SIG-M5 treated with dmso at 0.1 percent for 504 hours (cell line): ENCODE data around the gene MCM7.

Source experiments
- DNase-seq: peaks from one replicate; lab custom pipeline; 2025; ENCODE audit not compliant: unreplicated experiment; lab: John Stamatoyannopoulos, UW

MCM7 gene

DNA sequence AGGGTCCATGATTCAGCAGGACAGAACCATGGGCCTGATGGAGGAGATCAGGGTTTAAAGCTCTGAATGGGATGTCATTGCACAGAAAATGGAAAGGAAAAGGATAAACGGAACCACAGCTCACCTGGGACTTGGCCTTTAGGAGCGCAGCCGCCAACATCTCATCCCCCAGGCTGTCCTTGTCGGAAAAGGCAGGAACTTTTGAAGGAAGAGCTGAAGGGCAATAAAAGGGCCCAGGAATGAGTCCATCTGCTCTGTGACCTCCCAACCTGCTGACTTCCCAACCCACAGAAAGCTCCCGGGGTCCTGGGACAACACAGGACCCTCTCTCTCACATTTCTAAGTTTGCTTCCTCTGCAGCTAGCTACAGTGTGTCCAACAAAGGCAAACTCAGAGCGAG is 25.8 kb downstream of the MCM7 start:
- no peak for DNase-seq

GRCh38 chr7:100074841-100075240 is 26.4 kb downstream of the MCM7 start:
- no peak for DNase-seq

DNA sequence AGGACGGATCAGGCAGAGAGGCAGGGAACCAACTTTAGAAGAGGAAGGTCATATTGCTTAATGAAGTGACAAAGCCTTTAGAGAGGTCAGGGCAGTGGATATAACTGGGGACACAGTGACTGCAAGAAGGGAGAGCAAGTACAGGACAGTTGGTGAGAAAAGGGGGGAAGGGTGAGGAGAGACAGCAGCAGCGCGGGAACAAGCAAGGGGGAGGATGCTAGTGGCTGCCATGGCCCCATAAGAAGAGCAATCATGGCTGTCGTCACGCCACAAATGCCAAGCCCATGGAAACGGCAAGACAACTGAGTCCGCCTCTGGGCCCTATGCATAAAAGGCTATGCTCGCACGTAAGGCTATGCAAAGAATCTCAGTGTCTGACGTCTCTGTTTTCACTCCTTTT is 28.7 kb downstream of the MCM7 start:
- DNase-seq, result no peak

DNA sequence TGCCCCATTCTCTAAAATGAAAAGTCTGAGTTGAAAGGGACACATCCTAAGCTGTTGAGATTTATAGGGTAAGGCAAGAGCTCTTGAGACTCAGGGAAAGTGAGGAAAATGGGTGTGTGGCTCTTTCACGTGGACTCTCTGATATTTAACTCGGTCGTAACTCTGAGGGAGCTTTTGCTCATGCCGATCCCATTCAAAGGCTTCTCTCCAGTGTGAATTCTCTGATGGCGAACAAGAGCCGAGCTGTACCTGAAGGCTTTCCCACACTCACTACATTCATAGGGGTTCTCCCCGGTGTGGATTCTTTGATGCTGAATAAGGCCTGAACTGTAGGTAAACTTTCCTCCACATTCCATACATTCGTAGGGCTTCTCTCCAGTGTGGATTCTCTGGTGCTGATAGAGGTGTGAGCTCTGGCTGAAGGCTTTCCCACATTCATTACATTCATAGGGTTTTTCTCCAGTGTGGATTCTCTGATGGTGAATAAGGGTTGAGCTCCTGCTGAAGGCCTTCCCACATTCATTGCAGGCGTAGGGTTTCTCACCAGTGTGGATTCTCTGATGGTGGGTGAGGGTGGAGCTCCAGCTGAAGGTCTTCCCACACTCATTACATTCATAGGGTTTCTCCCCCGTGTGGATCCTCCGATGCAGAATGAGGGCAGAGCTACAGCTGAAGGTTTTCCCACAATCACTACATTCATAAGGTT is 30.0 kb downstream of the MCM7 start:
- no peak for DNase-seq

DNA sequence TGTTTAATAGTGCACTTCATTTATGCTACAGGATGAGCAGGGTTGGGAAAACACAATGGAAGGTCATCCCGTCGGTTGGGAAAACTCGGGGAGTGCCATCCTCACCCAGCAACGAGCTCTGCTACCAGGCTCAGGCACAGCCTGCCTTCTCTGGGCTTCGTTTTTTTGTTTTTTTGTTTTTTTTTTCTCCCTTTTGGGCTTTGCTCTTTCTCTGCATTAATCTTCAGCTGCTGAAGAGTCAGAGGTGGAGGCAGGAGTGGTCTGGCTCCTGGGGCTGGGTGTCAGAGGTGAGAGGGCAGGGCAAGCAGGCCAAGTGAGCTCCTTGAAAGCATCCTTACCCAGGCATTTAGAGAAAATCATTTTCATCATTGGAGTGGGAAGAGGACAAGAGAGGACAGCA is 31.2 kb downstream of the MCM7 start:
- no peak for DNase-seq

DNA sequence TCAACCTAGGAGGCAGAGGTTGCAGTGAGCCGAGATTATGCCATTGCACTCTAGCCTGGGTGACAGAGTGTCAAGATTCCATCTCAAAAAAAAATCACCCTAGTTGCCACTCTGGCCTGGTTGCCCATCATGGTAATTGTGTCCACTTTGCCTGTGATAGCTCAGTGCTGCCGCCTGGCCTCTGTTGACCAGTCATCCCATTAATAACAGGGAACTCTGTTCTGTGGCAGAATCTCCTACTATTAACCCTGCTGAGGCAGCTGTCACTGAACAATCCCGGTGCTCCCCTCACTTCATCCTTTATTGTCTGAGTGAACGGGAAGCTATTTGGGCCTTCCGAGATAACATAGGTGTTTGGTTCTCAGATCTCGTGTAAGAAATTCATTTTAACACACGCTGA is 34.2 kb downstream of the MCM7 start:
- DNase-seq, result no peak

- no peak for DNase-seq
These were observed 35.6 kb downstream of the MCM7 start for GRCh38 chr7:100065452-100066186.

GRCh38 chr7:100064162-100064561 is 37.0 kb downstream of the MCM7 start:
- no peak for DNase-seq

DNA sequence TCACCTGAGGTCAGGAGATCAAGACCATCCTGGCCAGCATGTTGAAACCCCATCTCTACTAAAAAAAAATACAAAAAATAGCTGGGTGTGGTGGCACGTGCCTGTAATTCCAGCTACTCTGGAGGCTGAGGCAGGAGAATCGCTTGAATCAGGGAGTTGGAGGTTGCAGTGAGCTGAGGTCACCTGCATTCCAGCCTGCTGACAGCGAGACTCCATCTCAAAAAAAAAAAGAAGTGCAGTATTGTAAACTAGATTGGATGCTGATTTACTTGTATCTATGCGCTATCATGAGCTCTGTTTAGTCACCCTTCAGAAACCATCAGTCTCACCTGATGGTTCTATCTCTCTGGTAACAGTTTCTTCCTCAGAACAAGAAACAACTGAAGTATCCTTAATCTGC is 37.8 kb downstream of the MCM7 start:
- no peak for DNase-seq

DNA sequence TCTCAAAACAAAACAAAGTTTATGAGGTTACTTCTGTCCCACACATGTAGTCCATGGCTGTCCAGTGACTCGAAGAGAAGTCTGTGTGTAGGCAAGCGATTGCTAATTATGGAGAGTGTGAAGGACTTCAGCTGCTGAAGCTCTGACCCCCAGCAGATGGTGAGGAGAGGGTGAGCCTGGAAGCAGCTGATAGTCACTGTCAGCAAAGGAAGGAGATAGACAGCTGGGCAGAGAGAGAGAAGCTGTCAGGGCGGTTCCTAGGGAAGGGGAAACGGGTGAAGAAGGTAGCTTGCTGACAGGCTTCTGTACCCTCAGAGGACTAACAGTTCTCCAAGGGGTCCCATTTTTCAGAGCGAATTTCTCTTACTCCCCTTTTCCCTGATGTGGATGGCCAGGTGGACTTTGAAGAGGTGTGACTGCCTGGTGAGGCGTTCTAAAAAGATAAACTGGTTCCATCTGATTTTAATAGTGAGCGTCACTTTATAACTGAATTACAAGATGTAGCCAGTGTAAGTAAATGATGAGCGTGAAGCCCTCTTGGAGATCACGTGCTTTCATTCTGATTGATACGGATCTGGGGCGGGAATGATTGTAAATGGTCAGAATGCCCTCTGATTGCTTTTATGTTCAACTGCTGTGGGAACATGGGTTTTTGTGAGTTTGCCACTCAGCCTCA is 39.5 kb downstream of the MCM7 start:
- DNase-seq, result no peak

DNA sequence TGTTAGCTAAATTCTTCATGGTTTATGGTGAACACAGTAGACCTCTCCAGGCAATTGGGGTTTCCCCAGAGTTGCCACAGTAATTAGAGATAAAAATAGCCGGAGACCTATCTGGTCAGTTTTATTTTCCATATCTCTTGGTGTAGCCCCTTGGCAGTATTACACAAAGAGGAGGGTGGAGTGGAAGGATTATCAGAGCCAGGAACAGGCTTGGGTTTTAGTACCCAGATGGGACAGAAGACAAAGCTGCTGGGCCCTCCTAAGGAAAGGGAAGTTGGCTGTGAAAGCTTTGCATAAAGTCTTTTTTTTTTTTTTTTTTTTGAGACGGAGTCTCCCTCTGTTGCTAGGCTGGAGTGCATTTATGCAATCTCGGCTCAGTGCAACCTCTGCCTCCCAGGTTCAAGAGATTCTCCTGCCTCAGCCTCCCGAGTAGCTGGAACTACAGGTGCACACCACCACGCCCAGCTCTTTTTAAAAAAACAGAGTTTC is 41.9 kb downstream of the MCM7 start:
- DNase-seq, result no peak

DNA sequence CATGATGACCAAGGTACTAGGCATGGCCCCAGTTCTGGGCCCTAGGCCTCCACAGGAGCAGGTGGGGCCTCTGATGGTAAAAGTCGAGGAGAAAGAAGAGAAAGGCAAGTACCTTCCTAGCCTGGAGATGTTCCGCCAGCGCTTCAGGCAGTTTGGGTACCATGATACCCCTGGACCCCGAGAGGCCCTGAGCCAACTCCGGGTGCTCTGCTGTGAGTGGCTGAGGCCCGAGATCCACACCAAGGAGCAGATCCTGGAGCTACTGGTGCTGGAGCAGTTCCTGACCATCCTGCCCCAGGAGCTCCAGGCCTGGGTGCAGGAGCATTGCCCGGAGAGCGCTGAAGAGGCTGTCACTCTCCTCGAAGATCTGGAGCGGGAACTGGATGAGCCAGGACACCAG is 44.2 kb downstream of the MCM7 start:
- no peak for DNase-seq

GRCh38 chr7:100053215-100053614 is 48.0 kb downstream of the MCM7 start:
- DNase-seq, result peak; percentile 63

DNA sequence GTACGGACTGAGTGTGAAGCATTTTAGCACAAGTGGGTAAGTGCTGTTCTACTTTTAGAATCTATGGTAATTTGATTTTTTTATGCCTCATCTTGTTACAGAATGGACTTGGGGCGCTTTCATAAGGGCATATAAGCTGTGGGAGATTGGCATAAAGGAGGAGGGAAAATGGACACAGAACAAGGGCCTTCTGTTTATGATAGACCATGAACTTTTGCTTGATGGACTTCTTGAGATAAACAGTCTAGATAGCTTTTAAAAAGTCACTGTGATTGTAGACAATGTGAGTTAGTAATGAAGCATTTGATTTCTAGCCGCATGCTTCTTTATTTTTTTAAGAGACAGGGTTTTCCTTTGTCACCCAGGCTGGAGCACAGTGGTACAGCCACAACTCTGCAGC is 49.6 kb downstream of the MCM7 start:
- no peak for DNase-seq

DNA sequence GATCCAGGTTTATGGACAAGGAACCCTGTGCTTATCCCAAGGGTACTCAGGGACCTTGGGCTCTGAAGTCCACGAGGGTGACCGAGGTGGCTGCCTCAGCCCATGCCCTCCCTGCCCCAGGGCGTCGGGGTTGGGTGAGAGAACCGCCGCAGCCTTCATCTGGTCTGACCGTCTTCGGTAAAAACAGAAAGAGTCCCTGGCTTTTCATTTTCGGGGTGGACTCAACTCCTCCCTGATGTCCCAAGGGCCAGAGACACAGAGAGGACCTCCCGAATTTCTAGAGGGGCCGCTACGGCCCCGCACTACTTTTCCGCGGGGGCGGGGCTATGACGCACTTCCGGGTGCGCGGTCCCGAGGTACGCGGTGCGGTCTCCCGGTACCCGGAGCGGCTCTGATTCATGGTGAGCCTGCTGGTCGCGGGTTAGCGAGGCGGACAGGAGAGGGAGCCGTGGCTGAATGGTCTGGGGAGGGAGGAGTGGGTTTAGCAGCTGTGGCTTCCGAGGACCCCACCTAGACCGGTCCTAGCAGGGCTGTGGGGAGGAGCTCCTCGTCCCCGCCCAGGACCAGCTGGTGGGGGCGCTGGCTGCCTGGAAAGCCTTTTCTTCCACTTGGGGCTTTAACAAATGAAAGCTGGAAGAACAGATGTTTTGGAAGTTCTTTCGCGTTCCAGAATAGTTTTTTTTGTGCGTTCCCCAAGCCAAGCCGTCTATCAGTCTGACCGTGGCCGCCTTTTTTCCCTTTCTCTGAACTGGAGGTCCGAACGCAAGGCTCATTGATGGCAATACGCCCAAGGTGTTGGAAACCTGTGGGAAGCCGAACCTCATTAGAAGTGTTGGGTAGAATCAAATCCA is 51.5 kb downstream of the MCM7 start, which contains the start of gene ZSCAN21:
TSS of gene ZSCAN21 (plus strand) at position 334 of the 851 bp plus-strand sequence. CDS start 7,233 bp downstream, outside the sequence.
- peak; percentile 48 for DNase-seq

DNA sequence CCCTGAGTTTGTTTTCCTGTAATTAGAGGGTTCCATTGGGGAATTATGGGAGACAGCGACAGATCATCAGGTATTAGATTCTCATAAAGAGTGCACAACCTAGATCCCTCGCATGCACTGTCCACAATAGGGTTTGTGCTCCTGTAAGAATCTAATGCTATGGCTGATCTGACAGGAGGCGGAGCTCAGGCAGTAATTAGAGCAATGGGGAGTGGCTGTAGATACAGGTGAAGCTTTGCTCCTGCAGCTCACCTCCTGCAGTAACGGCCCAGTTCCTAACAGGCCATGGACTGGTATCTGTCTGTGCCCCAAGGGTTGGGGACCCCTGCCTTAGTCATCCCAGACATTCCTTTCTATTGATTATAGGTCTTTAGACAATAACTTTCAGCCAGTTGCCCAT is 52.5 kb downstream of the MCM7 start:
- DNase-seq, result no peak

DNA sequence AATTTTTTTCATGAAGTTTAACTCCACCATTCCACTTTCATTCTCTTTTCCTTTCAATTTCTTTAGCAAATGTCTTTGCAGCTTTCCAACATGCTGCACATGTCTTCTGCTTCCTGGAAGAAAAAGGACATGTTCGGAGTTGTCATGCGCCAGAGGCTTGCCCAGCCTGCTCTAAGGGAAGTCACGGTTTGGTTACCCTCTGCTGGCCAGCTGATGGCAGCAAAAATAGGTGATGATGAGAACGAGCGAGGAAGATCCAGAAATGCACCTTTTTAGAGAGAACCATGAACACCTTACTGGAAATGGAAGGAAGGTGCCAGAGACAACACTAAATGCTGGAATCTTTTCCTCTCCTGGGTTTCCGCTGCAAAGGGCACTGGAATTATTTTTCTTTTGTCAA is 56.5 kb downstream of the MCM7 start:
- DNase-seq, result peak; percentile 59
